Left ventricle myocardium superior (tissue), 1 donor: ENCODE data around the gene KIFC3. TPM values are rescaled to one million over a fixed set of nuclear protein-coding genes. Genes with fewer than 3 reads are reported as not detected.
A peak's percentile ranks its signal among the peaks of the same experiment; 100 is the strongest.

Source experiments
- ATAC-seq: fragments of 200-7000 bp; cut with Tn5 transposase; one replicate; pipeline ENCODE4 v1.9.1; 2020; ENCODE audit warnings: mild to moderate bottlenecking, moderate library complexity
- DNase-seq: peaks from one replicate; pipeline ENCODE4 v3.0.0-alpha.2; 2020
- intact Hi-C: fragments of 100-400 bp; cut with micrococcal nuclease; formaldehyde crosslinking; loops from one replicate; pipeline ENCODE4 v1.11.0; 2022
- total RNA-seq: library from RNA; stranded (reverse); fragmentation: NEBNext Ultra II Directional; extraction: Animal tissue kit (Norgen Biotek cat#: 25700); gene quantifications from one replicate; pipeline ENCODE4 v1.2.1, GENCODE V29; 2021
- donor health status: DM: no; HTN: yes; CAD: no; lungs with severe emphysema.

The KIFC3 gene
- total RNA-seq, 1 donor from 2014 or later: 52.6 TPM

- ATAC-seq (peak; percentile 1), DNase-seq (no peak)
- intact Hi-C loops: loop anchor here (5.0 kb wide), 1 partner anchor 103 kb away; no protein-coding TSS in a partner anchor
Observed at GRCh38 chr16:57759541-57760356, 42.5 kb downstream of the KIFC3 start.

- DNase-seq (no peak), ATAC-seq (no peak)
- intact Hi-C loops: loop anchor here (5.0 kb wide), 1 partner anchor 103 kb away; no protein-coding TSS in a partner anchor
Observed at GRCh38 chr16:57759131-57759530, 43.2 kb downstream of the KIFC3 start.

GRCh38 chr16:57758331-57759117, 43.8 kb downstream of the KIFC3 start:
- intact Hi-C loops: loop anchor here (5.0 kb wide), 1 partner anchor 104 kb away; no protein-coding TSS in a partner anchor
- peak; percentile 3 for ATAC-seq
- DNase-seq: no peak

GRCh38 chr16:57757883-57758282, 44.4 kb downstream of the KIFC3 start:
- DNase-seq: no peak
- intact Hi-C loops: loop anchor here (5.0 kb wide), 1 partner anchor 104 kb away; no protein-coding TSS in a partner anchor

GRCh38 chr16:57757326-57757786, 44.9 kb downstream of the KIFC3 start:
- ATAC-seq: peak; percentile 90
- intact Hi-C loops: loop anchor here (5.0 kb wide), 1 partner anchor 105 kb away; no protein-coding TSS in a partner anchor
- DNase-seq: peak; percentile 93

More at GRCh38 chr16:57757883-57758282, 44.4 kb downstream of the KIFC3 start:
- no peak for ATAC-seq

GRCh38 chr16:57756424-57757325, 45.6 kb downstream of the KIFC3 start:
- ATAC-seq: no peak
- intact Hi-C loops: loop anchor here (5.0 kb wide), 1 partner anchor 106 kb away; no protein-coding TSS in a partner anchor
- DNase-seq: peak; percentile 30

- intact Hi-C loops: loop anchor here (5.0 kb wide), 1 partner anchor 106 kb away; no protein-coding TSS in a partner anchor
- no peak for ATAC-seq
- DNase-seq: peak; percentile 22
Observed at GRCh38 chr16:57755726-57756423, 46.4 kb downstream of the KIFC3 start.

GRCh38 chr16:57755061-57755684, 47.1 kb downstream of the KIFC3 start:
- DNase-seq: peak; percentile 29
- intact Hi-C loops: loop anchor here (5.0 kb wide), 1 partner anchor 107 kb away; no protein-coding TSS in a partner anchor

GRCh38 chr16:57754354-57755060, 47.8 kb downstream of the KIFC3 start:
- intact Hi-C loops: loop anchor here (5.0 kb wide), 1 partner anchor 108 kb away; no protein-coding TSS in a partner anchor
- DNase-seq (peak; percentile 15), ATAC-seq (no peak)

More at GRCh38 chr16:57755061-57755684, 47.1 kb downstream of the KIFC3 start:
- ATAC-seq: no peak

GRCh38 chr16:57753448-57754353, 48.6 kb downstream of the KIFC3 start:
- no peak for ATAC-seq
- peak; percentile 23 for DNase-seq
- intact Hi-C loops: no loop called here

GRCh38 chr16:57752581-57753447, 49.5 kb downstream of the KIFC3 start:
- DNase-seq: peak; percentile 27
- no peak for ATAC-seq
- intact Hi-C loops: no loop called here

GRCh38 chr16:57752203-57752580, 50.1 kb downstream of the KIFC3 start:
- DNase-seq: peak; percentile 19
- intact Hi-C loops: no loop called here
- ATAC-seq: no peak

- ATAC-seq (no peak), DNase-seq (peak; percentile 20)
- intact Hi-C loops: no loop called here
Observed at GRCh38 chr16:57751539-57752202, 50.6 kb downstream of the KIFC3 start.

GRCh38 chr16:57750796-57751538, 51.3 kb downstream of the KIFC3 start:
- no peak for ATAC-seq
- intact Hi-C loops: no loop called here
- DNase-seq: peak; percentile 25
